Hematopoietic multipotent progenitor cell treated with erythropoietin and hydrocortisone succinate and interleukin-3 and kit ligand, for 8 days (in vitro differentiated cells): ENCODE data around the gene BBS9.
A peak's percentile ranks its signal among the peaks of the same experiment; 100 is the strongest.

ENCODE experiments used
- DNase-seq: peaks from one replicate; pipeline ENCODE4 v3.0.0-alpha.2; 2015

Gene BBS9

DNA sequence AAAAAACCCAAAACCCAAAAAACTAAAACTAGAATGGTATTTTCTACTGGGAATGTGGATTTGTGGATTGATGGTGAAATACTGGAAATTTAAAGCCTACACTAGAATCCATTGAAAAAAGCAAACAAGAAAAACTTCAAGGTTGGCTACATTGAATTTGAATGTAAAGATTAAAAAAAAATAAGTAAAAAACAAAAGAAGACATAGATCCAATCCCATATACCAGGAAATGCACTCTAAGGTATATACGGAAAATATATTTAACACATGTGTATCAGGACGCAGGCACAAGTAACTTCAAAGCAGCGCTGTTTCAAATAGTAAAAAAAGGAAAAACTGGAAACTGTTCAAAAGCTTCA, 754 bp upstream of the BBS9 start:
- DNase-seq: no peak

DNA sequence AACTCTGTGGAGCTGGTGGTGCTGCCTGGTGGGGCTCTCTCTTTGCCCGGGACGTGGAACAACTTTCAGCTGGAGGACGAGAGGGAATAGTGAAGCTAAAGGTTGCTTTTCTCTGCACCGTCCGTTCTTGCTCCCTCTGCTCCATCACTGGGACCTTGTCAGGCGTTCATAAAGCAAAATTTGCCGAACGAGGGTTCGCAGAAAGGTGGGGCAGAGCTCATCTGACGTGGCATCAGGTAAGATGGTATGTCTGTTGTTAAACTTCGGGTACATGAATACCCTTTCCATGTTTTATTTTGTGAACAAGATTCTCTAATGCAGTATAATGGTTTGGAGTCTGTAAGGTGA, 416 bp downstream of the BBS9 start:
- no peak for DNase-seq

- no peak for DNase-seq
These were observed 820 bp downstream of the BBS9 start for GRCh38 chr7:33130184-33130583.

GRCh38 chr7:33137103-33137502, 7.7 kb downstream of the BBS9 start:
- no peak for DNase-seq

GRCh38 chr7:33142585-33142984, 13.2 kb downstream of the BBS9 start:
- DNase-seq: no peak

- DNase-seq: no peak
These were observed 14.8 kb downstream of the BBS9 start for GRCh38 chr7:33143996-33144718.

DNA sequence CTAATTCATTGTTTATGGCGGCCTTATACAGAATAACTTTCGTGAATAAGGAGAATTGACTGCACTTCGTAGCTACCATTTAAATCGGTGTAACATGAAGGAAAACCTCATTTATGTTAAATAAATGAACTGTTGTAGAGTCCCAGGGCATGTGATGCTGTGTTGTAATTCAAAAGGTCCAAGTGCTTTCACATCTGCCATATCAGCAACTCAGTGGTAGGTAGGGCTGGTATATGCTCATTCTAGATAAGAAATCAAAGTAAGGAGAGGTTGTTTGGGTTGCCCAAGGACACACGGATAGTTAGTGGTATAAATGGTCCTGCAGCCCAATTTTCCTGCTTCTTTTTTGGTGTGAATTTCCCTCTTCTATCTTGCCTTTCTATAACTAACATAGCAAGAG, 15.8 kb downstream of the BBS9 start:
- peak; percentile 55 for DNase-seq

DNA sequence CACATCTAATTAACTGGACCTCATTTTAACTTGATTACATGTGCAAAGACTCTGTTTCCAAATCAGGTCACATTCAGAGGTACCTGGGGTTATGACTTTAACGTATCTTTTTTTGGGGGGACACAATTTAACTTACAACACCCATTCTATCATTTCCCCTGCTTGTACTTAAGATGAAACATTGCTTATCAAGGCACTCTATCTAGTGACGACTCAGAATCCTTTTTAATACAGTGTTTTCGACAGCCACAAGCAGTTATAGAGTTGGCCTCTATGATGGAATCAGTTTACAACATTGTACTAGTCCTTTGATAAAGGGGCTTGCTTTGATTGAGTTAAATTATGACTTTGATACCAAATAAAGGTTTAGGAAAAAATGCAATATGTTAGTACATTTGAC, 22.7 kb downstream of the BBS9 start:
- DNase-seq: no peak

DNA sequence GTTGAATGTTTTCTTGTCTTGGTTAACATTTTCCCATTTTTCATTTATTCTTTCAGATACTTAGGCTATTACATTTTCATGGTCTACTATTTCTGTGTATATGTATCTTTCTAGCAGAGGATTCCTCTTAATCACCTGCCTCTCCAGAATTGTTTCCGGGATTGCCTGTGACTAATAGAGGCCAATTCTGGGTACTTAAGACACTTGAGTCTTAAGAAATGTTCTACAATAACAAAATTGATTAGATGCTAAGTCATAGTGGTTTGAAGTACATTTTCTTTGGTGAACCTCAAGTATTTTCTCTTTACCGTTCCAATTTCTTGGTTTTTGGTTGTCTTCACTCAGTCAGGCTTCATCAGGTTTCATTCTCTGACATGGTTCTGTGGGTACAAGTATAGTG, 26.4 kb downstream of the BBS9 start:
- no peak for DNase-seq

DNA sequence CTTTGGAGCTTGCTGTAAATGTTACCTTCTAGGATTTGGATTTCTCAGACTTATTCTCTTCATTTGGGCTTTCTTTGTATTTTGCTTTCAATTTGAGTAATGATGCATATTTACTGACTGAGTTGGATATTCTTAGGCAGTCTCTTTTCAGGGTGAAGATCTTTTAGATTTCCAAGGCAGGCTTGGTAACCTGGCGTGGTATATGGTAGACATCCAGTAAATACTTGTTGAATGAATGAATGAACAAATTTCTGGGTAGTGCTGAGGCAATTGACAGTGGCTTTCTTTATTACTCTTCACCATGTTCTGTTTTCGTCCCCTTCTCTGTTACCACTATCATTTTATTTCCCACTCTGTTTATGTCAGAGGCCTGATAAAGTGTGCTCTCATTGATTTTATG, 27.1 kb downstream of the BBS9 start:
- DNase-seq: no peak

GRCh38 chr7:33157311-33157710, 27.9 kb downstream of the BBS9 start:
- no peak for DNase-seq

DNA sequence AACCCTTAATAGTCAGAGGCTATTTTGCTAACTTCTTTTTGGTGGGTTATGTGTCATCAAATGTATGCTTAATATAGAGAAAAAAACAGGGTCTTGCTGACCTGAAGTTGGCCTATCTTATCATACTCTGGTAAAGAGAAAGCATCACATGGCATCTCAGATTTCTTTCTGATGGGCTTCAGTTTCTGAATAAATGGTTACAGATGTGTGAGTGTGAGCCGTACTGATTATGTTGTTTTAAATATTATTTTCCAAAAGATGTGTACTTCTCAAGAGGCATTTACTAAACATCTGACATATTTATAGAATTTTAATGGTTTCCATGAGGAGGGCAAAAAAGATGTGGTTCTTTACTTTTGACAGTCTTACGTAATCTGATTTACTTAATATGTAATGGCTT, 28.4 kb downstream of the BBS9 start:
- no peak for DNase-seq

DNA sequence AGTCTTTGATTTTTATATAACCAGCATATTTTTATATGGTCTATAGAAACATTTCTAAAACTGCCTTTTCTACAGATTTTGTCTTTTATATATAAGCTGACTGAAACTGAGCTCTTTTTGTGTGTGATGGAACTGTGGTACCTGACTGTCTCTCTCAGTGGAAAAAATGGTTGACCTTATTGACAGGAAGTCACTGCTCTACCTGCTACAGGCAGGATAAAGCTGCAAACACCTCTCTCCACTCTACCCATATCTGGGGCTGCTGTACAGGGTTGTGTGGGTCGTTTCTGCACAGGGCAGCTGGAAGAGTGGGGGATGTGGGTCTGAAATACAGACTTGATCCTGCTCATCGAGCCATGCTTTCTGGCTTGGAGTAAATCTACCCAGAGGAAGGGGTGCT, 48.5 kb downstream of the BBS9 start:
- no peak for DNase-seq

- DNase-seq: no peak
These were observed 50.2 kb downstream of the BBS9 start for GRCh38 chr7:33179519-33179918.

DNA sequence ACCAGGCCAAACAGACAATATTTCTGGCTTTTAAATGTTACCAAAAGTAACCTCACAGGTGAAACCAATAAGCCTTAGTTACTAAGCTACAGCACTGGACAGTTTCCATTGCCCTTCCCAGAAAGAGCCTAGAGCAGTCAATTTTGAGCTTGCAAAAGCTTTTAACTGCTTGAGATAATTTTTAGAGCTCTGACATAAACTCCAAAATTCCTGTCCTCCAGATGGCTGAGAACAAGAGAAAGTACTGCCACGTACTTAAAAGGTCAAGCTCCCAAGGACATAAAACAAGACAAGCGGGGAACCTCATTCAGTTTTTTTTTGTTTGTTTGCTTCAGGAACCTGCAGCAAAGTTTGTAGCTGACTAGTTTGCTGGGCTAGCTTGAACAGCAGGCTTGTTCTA, 54.1 kb downstream of the BBS9 start:
- DNase-seq: no peak

GRCh38 chr7:33184828-33185227, 55.5 kb downstream of the BBS9 start:
- DNase-seq: no peak

DNA sequence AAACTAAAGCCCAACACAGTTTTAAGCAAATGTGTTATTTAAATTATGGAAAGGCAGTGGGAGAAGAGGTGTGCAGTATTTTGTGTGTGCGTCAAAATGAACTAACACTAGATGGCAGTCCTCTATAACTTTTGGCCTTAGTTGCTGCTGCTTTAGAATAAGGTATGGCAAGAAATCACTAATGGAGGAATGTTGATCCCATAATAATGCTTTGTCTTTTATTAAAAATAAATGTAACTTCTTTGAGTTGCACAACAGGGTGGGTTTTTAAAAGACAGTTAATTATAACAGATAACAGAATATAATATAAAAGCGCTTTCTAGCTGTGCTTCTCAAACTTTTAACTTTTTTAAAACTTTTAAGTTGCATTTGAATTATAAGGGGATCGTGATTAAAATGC, 56.4 kb downstream of the BBS9 start:
- peak; percentile 63 for DNase-seq

GRCh38 chr7:33186192-33186591, 56.8 kb downstream of the BBS9 start:
- DNase-seq: no peak

GRCh38 chr7:33190688-33191304, 61.4 kb downstream of the BBS9 start:
- DNase-seq: no peak

DNA sequence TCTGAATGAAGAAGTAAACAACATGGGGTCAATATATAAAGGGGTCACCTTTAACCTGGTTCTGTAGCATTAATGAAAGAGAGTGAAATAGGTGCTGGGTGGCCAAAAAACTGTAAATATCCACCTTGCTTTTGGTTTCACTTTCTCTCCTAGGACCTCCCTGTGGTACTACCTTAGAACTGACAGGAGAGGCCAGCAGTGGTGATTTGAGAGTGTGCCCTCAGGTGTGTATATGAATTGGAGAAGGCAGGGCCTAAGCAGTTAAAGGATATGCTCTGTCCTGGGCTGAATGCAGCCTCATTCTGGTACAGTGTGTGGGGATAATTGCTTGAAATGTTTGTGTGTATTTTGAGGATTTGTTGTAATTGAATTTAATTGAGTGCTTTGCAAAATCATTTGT, 62.0 kb downstream of the BBS9 start:
- DNase-seq: no peak

- DNase-seq: no peak
These were observed 63.4 kb downstream of the BBS9 start for GRCh38 chr7:33192695-33193291.

DNA sequence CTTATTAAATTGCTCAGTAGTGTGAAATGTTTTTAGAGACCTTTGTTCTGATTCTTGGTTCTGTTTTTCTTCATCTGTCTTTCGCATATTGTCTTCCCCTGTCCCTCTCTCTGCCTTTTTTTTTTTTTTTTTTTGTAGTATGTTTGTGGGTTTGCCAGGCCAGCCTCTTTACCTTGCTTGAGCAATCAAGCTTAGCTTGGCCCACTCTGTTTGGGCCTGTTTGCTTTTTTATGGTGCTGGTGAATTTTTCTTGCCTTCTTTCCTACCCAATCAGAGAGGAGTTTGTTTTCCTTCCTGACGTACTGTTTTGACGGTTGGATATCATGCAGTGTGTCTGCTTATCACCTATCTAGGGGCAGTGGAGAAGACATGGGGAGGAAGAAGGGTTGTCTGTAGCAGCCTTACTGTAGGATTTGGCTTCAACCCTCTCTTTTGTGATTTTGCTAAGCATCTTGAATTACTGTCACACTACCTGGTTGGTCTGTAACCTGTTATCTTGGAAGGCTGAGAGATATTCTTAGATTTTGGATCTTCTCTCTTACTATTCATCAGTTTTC, 64.0 kb downstream of the BBS9 start:
- DNase-seq: no peak

DNA sequence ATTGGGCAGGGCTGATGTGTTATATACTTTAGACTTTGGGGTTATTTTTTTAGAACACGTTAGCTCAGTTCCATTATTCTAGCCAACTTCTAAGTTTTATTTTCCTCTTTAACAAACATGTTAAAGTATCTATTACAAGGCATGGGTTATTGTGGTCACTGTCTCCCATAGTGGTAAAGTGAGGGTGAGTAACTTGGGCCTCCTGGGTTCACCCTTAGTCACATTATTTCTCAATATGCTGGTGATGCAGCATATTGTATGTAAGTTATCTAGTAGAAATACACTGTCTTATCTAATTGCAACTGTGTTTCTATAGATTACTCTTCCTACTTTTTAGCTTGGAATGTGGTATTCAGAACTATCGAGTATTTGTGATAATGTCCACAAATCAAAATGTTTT, 65.9 kb downstream of the BBS9 start:
- DNase-seq: no peak

- peak; percentile 57 for DNase-seq
These were observed 66.9 kb downstream of the BBS9 start for GRCh38 chr7:33196221-33196620.

DNA sequence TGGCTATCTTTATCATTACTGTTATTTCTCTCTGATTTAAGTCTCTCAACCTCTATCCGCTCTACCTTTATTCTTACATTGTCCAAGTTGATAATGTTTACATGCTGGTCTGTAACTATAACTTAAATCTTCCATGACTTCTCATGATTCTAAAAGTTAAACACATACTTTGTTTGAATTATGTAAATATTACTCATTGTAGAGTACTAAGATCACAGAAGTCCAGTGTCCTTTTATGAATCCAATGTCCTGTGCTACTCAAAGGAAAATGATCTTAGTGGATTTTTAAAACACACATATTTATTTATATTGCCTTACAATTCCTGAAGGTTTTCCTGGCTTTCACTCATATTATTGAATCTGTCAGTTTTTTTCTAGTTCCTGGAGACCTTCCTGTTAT, 70.9 kb downstream of the BBS9 start:
- no peak for DNase-seq
